AG09309 (cell line): ENCODE results near the gene GIGYF2.

ENCODE experiments used
- DNase-seq: peaks from one replicate; pipeline ENCODE4 v3.0.0-alpha.2; 2010; ENCODE audit warnings: low read depth
- H3K4me3 ChIP-seq: 2 replicates; pipeline ENCODE4 v1.5.1; 2011; ENCODE audit warnings: mild to moderate bottlenecking, low read depth, low read length, moderate library complexity; ENCODE audit not compliant: control insufficient read depth
- TF ChIP-seq, protein P1 (sequence below): IDR thresholded peaks from 2 replicates; pipeline ENCODE4 v1.5.1; 2011; ENCODE audit warnings: mild to moderate bottlenecking, low read depth, low read length, inconsistent platforms; ENCODE audit not compliant: insufficient read depth, control insufficient read depth; ENCODE audit errors: missing control alignments

The GIGYF2 gene

DNA sequence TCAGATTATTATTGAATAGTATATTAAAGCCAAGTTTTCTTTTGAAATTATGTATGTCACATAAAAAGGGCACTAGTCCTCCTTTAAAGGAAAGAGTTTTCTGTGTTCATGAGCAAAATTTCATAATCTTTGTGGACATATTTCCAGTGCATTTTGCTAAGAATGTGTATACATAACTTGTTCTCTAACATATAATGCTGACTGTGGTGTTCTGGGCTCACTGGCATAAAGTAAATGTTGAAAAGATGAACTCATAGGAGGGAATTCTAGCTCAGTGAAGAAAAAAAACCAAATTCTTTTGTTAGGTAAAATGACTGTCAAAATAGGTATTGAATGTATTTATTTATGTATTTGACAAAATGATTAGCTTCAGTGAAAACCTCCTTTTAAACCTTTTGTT lies 73.1 kb downstream of the GIGYF2 start:
- no peak overlapping the region for H3K4me3 ChIP-seq
- DNase-seq, result no peak
- TF ChIP-seq, protein P1, sequence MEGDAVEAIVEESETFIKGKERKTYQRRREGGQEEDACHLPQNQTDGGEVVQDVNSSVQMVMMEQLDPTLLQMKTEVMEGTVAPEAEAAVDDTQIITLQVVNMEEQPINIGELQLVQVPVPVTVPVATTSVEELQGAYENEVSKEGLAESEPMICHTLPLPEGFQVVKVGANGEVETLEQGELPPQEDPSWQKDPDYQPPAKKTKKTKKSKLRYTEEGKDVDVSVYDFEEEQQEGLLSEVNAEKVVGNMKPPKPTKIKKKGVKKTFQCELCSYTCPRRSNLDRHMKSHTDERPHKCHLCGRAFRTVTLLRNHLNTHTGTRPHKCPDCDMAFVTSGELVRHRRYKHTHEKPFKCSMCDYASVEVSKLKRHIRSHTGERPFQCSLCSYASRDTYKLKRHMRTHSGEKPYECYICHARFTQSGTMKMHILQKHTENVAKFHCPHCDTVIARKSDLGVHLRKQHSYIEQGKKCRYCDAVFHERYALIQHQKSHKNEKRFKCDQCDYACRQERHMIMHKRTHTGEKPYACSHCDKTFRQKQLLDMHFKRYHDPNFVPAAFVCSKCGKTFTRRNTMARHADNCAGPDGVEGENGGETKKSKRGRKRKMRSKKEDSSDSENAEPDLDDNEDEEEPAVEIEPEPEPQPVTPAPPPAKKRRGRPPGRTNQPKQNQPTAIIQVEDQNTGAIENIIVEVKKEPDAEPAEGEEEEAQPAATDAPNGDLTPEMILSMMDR, result no peak

DNA sequence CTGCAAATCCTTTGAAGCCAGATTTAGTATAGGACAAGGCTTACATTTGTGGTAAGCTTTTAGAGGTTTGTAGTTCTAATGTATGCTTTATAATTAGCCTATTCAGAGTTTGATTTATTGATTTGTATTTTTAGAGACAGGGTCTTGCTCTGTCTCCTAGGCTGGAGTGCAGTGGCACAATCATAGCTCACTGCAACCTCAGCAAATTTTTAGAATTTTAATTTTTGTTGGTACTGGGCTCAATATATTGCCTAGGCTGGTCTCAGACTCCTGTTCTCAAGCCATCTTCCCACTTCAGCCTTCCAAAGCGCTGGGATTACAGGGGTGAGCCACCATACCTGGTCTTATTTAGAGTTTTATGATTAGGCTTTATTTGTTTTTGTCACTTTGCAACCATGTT lies 74.7 kb downstream of the GIGYF2 start:
- H3K4me3 ChIP-seq, result no peak overlapping the region
- DNase-seq, result no peak
- TF ChIP-seq, protein P1, result no peak

- no peak for DNase-seq
- TF ChIP-seq, protein P1, result no peak
- H3K4me3 ChIP-seq, result no peak overlapping the region
These were observed 75.4 kb downstream of the GIGYF2 start for GRCh38 chr2:232772531-232772930.

DNA sequence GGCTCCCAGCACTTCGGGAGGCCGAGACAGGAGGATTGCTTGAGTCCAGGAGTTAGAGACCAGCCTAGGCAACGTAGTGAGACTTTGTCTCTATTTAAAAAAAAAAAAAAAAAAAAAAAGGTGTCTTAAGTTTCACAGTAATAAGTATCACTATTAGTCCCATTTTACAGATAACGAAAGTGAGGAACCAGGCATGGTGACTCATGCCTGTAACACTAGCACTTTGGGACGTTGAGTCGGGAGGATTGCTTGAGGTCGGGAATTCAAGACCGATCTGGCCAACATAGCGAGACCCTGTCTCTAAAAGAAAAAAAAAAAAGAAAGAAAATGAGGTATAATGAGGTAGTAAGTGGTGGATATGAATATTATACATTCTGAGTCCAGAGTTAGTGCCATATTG lies 76.7 kb downstream of the GIGYF2 start:
- TF ChIP-seq, protein P1, result no peak
- DNase-seq, result no peak
- H3K4me3 ChIP-seq, result no peak overlapping the region

DNA sequence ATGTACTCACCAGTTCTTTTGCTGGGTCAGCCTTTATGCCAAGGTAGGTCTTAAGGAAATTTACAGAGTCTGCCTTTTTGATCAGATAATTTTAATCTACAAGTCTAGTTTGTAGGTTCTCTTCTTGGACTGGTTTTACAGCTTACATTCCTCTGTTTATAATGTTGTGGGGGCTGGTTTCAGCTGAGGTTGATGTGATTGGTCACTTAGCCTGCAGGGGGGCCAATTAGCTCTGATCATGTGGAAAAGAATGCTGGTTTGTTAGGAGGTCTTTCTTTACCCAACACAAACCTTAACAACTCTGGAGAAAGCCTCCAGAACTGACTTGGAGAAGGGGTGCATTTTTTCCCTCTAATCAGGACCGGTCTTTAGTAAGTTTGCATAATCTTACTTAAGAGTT lies 79.3 kb downstream of the GIGYF2 start, which contains the start of gene KCNJ13:
TSS of gene KCNJ13 (minus strand) at position 131 of the 400 bp plus-strand sequence. CDS start 5,203 bp downstream, outside the sequence.
- no peak for DNase-seq
- no peak within 1 kb of the TSS for H3K4me3 ChIP-seq
- TF ChIP-seq, protein P1, result no peak

DNA sequence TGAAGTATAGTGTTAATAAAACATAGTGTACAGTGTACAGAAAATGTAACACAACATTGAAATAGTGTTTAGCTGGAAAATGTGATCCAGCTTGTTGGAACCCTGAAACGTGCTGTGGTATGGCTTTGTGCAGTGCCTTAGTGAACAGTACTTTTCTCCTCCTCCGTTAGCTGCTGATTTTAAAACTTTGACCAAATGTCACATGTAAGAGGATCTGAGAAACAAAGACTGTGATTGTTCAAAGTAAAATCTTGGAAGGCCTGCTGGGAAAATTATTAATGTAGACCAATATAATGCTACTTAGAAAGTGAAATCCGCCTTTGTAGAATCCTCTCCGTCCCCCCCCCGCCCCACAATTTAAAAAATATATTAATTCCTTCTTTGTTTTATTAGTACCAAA lies 80.1 kb downstream of the GIGYF2 start:
- no peak overlapping the region for H3K4me3 ChIP-seq
- TF ChIP-seq, protein P1, result no peak
- no peak for DNase-seq

DNA sequence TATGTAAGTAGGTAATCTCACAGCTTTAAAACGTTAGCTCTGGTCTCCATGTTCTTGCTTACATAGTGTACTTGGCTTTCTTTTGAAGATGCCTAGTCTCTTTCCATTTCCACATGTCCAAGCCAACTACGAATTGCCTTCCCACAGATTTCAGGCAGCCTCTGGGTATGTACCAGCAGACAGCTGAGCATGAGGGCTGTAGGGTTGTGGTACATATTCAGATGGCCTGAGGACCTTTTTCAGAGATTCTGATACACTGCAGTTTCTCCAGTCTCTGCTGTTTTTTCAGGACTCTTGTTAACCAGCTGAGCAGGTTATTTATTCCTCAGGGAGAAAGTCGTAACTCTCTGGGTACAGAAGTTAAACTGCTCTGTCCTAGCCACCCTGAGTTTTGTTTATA lies 82.3 kb downstream of the GIGYF2 start:
- TF ChIP-seq, protein P1, result no peak
- no peak for DNase-seq
- H3K4me3 ChIP-seq, result no peak overlapping the region
